Measurements from ENCODE around the gene VIPAS39.
"Not testable (repeated sequence)": the region's sequence is repeated elsewhere in the genome, so short reads cannot be mapped to it uniquely, and the experiment has no call there.

Gene VIPAS39

GRCh38 chr14:77469539-77469938, 12.1 kb upstream of the VIPAS39 start:
- DNase-seq, result no peak

GRCh38 chr14:77469067-77469505, 11.7 kb upstream of the VIPAS39 start:
- DNase-seq, result no peak

GRCh38 chr14:77467801-77468200, 10.4 kb upstream of the VIPAS39 start:
- DNase-seq, result no peak

- peak; percentile 48 to 75 for DNase-seq
Measured at GRCh38 chr14:77459072-77459723, 1.8 kb upstream of the VIPAS39 start.

- peak; percentile 7 to 30 for DNase-seq
Measured at GRCh38 chr14:77458249-77458950, 999 bp upstream of the VIPAS39 start.

- no peak for DNase-seq
Measured at GRCh38 chr14:77457115-77457521, 283 bp downstream of the VIPAS39 start.

GRCh38 chr14:77455966-77456640, 1.3 kb downstream of the VIPAS39 start:
- DNase-seq, result no peak

- DNase-seq, result no peak
Measured at GRCh38 chr14:77442196-77442595, 15.2 kb downstream of the VIPAS39 start.

- DNase-seq, result no peak
Measured at GRCh38 chr14:77439861-77440260, 17.5 kb downstream of the VIPAS39 start.

- DNase-seq, result no peak
Measured at GRCh38 chr14:77438596-77438995, 18.8 kb downstream of the VIPAS39 start.

GRCh38 chr14:77436042-77436441, 21.4 kb downstream of the VIPAS39 start:
- DNase-seq, result no peak

- DNase-seq, result no peak
Measured at GRCh38 chr14:77426396-77426795, 31.0 kb downstream of the VIPAS39 start.

- DNase-seq, result no peak
Measured at GRCh38 chr14:77424862-77425261, 32.5 kb downstream of the VIPAS39 start.

- DNase-seq, result no peak
Measured at GRCh38 chr14:77423423-77423822, 34.0 kb downstream of the VIPAS39 start, which contains the start of gene NOXRED1. Gene NOXRED1, minus strand, starts transcription at chr14:77423523. Its CDS starts 634 bp downstream, at chr14:77422889.

GRCh38 chr14:77421201-77421600, 36.2 kb downstream of the VIPAS39 start:
- no peak for DNase-seq

- DNase-seq, result no peak
Measured at GRCh38 chr14:77416836-77417235, 40.6 kb downstream of the VIPAS39 start.

- not testable (repeated sequence) for DNase-seq
Measured at GRCh38 chr14:77416098-77416497, 41.3 kb downstream of the VIPAS39 start.

- DNase-seq, result not testable (repeated sequence)
Measured at GRCh38 chr14:77415403-77416030, 41.9 kb downstream of the VIPAS39 start.

GRCh38 chr14:77409131-77409533, 48.3 kb downstream of the VIPAS39 start:
- DNase-seq, result no peak

- DNase-seq, result no peak
Measured at GRCh38 chr14:77407158-77407557, 50.2 kb downstream of the VIPAS39 start.

- DNase-seq, result no peak
Measured at GRCh38 chr14:77406718-77407117, 50.7 kb downstream of the VIPAS39 start.

GRCh38 chr14:77406086-77406485, 51.3 kb downstream of the VIPAS39 start:
- no peak for DNase-seq

- no peak for DNase-seq
Measured at GRCh38 chr14:77403768-77404167, 53.6 kb downstream of the VIPAS39 start.

Measured in CD4-positive, alpha-beta T cell treated with Interferon alpha-2 for 1 hour (primary cell).